HG02981 (cell line): Measurements from ENCODE around the gene TREH.

Source experiments
- ATAC-seq: cut with Tn5 transposase; IDR thresholded peaks from one replicate; pipeline ENCODE4 v1.9.1; 2021; ENCODE audit warnings: mild to moderate bottlenecking, moderate library complexity; ENCODE audit not compliant: unreplicated experiment

TREH gene

DNA sequence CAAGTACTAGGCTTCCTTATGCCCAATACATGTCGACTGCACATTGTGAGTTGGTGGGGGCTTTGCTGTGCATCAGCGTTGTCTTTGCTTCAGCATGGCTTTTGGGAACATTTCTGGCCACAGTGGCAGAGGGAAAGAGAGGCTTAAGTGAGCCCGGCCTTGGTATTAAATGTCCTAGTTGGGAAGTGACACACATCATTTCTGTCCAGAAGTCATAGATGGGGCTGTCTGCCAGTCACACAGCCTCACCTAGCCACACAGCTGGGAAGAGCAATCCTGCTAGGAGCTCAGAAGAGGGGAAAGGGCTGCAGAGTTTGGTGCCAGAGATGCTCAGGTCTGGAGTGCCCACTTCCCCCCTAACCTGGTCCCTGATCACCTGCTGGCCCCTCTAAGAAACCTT is 27.6 kb downstream of the TREH start:
- no peak for ATAC-seq

DNA sequence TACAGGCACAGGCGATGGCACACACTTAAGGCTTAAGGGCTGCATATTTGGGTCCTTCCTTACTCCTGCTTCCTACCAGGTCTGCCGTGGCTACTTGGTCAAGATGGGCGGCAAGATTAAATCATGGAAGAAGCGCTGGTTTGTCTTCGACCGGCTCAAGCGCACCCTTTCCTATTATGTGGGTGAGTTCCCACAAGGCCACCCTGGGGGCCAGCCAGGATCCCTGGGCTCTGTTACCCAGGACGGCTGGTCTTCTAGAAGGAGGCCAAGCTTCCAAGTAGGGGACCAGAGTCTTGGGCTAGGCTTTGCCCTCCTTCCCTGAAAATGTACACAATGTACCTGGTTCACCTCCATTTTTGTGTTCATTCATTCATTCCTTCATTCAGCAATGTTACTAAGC is 29.1 kb downstream of the TREH start:
- no peak for ATAC-seq

DNA sequence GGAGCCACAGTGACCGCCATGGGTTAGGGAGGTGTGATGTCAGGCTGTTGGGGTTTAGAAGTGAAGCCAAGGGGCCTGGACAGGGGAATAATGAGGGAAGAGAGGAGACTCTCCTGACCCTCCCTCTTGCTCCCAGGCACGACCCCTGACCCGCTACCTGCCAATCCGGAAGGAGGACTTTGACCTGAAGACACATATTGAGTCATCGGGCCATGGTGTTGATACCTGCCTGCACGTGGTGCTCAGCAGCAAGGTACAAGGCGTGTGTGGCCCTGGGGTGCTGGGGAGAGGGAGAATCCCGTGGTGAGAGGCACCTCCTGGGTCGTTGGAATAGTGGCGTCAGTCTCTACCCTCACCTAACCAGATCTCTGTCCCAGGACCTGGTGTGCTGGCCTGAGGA is 29.5 kb downstream of the TREH start:
- no peak for ATAC-seq

DNA sequence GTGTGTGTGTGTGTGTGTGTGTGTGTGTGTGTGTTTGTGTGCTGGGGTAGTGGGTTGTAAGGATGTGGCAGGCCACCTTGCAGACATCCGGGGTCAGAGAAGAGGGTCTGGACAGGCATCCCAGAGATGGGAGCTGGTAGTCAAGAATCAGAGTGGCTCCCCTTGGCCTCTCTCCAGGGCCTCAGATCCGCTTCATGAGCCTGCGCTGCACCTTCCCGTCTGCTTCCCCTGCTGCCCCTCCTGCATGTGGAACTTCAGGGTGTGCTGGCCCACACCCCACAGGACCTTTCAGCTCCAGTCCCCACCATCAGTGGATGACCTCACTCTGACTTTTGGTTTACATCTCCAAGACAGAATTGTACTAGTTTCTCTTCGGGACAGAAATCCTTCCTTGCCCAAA is 31.2 kb downstream of the TREH start:
- no peak for ATAC-seq

DNA sequence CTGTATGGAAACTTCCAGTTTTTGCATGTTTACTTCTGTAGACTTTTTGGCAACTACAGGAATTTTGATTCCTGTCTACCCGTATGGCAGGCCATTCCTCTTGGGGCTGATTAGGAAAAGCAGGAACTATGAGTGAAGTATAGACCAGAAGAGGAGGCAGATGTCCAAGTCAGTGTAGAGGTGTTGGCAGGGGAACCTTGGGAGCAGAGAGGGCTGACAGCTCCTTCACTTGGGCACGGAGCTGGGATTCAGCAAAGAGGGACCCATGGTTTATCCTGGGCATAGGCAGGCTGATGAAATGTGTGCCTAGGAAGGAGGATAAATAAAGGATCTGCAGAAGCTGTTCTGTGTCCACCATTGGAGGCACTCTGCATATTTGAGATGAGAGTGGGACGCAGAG is 33.1 kb downstream of the TREH start:
- ATAC-seq, result no peak

DNA sequence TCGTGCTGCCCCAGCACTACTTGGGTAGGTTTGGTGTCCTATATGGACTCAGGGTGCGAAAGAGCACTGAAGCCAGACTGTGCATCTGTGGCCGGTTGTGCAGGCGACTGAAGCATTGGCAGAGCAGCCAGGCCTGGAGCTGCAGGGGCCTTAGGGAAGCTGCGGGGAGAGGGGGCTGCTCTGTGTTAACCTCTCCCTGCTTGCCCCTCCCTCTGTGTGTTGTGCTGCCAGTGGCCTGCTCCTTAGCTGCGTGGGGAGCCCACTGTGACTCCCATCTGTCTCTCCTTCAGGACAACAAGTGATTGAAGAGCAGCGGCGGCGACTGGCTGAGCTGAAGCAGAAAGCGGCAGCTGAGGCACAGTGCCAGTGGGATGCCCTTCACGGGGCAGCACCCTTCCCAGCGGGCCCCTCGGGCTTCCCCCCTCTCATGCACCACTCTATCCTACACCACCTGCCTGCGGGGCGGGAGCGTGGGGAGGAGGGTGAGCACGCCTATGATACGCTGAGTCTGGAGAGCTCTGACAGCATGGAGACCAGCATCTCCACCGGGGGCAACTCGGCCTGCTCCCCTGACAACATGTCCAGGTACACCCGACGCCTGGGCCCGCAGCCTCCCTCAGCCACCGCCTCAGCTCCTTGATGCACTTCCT is 34.3 kb downstream of the TREH start:
- no peak for ATAC-seq

DNA sequence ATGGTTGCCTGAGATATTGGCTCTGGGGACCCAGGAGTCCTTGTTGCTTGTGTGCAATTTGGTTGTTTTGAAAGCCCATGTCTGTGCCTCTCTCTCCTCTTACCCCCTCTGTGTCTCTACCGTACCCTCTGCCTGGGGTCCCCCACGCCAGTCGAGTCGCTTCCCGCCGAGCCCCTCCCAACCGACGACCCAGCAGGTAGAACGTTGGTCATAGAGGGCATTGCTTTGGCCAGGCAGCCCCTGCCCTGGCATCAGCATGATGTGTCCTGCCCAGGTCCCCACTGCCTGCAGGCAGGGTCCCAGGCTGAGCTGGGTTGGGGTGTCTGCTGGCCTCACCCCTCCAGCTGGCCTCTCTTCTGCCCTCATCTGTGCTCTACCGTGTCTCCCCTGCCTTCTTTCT is 35.0 kb downstream of the TREH start:
- no peak for ATAC-seq

DNA sequence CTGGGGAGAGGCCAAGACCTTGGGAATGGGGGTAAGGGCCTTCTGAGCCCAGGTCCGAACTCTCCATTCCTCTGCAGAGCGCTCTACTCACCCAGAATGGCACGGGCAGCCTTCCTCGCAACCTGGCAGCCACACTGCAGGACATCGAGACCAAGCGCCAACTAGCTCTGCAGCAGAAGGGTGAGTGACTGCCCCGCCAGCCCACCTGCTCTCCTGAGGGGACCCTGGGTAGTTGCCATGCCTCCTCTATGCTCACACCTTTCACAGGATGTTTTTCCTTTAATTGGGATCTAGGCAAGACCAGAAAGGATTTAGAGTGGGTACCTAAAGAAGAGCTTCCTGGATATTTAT is 35.5 kb downstream of the TREH start:
- ATAC-seq, result no peak

DNA sequence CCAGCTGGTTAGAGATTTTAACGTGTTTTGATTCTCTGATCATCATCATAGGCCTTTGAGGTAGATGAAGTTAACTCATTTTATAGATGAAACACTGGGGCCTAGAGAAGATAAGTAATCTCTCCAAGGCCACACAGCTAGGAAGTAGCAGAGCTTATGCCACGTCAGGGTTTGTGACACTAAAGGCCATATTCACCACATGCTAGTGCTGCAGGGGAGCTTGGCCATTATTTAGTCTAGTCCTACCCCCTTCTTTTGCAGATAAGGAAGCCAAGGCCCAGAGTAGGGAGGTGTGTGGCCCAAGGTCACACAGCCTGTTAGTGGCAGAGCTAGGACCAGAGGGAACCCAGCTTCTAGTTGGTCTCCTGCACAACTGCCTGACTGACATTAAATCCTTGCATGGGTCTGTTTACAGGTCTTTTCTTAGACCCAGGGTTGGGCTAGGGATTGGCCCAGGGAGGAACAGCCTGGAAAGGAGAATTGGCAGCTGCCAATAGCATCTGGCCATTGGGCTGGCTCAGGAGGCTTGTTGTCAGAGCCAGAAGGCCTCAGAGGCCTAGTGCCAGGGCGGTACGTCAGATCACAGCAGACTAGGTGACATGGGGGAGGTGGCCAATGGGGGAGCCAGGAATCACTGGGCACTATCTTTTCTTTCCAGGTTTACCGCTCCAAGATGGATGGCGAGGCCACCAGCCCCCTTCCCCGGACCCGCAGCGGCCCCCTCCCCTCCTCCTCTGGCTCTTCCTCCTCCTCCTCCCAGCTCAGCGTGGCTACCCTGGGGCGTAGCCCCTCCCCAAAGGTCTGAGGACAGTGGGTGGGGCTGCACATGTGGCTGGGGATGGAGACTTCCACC is 36.1 kb downstream of the TREH start:
- ATAC-seq, result no peak

DNA sequence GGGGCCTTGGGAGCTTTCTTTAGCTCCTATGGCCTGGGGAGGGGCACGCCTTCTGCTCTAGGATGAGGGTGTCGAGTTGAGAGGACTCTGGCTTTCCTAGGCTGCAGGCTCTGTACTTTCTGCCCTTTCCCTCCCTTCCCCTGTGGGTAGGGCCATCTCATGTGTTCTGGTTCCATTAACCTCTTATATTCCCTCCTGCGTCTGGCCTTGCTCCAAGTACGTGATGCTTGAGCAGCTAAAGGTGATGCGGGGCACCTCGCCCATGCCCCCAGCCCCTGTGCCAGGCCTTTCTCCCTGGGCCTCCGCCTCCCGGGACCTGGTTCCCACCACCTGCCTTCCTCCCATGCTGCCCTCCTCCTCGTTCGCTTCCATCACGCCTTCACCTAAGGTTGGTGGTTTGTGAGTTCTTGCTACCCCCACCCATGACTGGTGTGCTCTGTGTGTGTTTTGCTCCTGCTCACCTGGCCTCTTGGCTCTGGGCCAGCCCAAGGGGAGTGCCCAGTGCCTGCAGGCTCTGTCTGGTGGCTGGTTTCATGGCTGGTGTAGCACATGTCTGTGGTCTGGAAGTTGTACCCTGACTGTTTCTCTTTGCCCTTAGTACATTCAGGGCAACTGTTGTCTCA is 37.9 kb downstream of the TREH start:
- no peak for ATAC-seq

DNA sequence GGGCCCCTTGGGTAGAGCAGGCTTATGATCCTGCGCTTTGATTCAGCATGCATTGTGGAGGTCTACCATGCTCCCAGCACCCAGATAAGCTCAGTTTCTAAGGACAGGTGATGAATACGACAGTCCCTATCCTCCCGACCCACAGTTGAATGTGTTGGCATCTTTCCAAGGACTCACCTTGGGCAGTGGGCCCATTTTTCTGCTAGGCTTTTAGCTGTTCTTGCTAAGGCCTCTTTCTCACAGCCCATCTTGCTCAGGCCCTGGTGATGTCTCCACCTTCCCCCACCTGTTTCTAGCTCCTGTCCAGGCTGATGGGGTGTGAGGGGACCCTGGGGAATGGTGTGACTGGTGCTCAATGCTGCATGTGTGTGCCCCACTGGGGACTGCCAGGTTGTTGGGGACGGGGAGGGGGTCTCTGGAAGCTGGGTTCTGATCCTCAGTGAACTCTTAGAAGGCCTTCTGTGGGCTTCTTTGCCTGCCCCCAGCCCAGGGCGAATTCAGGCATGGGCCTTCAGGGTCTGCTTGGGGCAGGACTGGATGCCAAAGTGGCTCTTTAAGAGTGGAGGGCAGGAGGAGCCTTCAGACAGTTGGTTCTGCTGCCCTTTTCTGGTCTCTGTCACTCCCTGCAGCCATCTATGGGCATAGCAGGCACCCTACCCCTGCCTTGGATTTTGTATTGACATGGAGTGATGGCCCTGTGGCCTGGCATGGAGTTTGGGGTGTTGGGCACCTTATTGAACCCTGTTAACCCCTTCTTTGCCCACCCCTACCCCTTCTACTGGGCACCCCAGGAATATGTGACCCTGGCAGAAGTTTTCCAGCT is 38.9 kb downstream of the TREH start:
- ATAC-seq, result no peak

DNA sequence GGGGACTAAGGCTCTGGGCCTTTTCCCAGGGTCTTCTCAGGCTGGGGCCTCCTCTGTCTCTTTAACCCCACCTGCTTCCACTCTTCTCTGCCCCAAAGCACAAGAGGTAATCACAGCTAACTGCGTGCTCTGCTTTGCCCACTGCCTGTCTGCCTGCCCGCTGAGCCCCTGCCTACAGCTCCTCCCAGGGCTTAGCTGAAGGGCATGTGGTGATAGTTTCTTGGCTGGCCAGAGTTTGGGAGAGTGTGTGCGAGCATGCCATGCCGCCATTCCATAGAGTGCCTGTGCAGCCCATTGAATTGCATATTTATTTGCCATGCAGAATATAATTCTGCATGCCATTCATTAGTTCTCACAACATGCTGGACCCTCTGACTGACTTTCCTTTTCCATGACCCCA is 39.6 kb downstream of the TREH start:
- ATAC-seq, result no peak

DNA sequence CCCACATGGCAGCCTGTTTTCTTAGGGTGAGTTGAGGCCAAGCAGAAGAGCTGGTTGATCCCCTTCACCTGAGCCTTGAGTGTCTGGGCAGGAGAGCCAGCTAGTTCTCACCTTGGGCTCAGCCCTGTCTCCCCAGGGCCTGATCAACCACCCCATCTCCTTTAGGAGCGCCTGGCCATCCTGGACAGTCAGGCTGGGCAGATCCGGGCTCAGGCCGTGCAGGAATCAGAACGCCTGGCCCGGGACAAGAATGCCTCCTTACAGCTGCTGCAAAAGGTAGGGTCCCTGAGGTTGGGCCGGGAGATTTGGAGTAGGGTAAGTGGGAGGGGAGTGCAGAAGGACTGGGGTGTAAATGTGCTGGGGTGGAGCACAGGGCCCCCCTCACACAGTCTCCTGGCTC is 40.7 kb downstream of the TREH start:
- ATAC-seq, result no peak

DNA sequence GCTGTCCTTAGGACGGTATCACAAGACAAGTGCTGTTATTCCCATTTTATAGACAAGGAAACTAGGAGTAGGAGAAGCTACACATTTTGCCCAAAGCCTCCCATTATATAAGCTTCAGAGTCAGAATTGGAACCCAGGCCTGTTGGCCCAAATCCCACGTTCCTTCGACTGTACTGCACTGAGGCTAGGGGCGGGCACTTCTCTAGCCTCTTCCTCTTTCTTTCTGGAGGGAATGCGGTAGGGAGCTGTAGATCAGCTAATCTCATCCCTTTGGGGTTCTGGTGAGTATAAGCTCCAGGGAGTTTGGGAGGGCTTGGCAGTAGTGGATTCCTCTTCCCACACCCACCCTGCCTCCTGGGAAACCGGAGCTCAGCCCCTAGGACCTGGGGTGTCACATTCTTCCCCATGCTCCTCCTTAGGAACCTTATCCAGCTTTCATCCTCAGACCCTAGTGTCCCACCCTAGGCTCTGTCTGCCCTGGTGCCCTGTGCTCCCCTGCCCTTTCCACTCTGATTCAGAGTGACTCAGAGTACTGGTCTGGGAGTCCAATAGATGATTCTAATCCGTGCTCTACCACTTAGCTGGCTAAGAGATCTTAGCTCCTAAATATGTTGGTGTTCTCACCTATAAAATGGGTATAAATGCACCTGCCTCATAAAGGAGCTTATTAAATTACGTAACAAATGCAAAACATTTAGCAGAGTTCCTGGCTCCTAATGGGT is 42.7 kb downstream of the TREH start:
- ATAC-seq, result no peak

DNA sequence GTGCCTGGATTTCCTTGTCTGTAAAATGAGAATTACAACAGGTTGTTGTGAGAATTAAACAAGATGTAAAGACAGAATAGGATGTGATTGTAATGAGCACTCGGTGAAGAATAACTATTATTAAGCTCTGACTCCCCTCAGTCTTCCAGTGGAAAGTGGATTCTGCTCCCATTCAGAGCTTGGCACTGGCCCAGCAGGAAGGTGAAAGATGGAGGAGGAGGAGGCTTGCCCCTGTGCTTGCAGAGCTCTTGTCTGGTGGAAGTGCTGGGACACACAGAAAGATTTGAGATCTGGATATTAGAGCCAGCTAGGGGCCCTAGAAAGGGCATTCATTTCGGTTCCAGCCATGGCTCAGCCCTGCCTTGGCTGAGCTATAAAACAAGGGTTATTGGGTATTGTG is 43.8 kb downstream of the TREH start:
- ATAC-seq, result no peak

DNA sequence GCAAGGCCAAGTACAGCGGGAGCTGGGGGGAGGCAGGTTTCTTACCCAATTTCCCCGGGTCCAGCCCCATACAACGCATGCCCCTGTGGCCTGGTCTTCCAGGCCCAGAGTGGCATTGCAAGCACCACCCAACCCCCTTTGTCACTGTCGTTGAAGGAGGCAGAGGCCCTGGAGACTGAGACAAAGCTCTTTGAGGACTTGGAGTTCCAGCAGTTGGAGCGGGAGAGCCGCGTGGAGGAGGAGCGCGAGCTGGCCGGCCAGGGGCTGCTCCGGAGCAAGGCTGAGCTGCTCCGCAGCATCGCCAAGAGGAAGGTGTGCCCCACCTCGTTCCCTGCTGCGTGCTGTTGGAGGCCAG is 44.2 kb downstream of the TREH start:
- no peak for ATAC-seq

DNA sequence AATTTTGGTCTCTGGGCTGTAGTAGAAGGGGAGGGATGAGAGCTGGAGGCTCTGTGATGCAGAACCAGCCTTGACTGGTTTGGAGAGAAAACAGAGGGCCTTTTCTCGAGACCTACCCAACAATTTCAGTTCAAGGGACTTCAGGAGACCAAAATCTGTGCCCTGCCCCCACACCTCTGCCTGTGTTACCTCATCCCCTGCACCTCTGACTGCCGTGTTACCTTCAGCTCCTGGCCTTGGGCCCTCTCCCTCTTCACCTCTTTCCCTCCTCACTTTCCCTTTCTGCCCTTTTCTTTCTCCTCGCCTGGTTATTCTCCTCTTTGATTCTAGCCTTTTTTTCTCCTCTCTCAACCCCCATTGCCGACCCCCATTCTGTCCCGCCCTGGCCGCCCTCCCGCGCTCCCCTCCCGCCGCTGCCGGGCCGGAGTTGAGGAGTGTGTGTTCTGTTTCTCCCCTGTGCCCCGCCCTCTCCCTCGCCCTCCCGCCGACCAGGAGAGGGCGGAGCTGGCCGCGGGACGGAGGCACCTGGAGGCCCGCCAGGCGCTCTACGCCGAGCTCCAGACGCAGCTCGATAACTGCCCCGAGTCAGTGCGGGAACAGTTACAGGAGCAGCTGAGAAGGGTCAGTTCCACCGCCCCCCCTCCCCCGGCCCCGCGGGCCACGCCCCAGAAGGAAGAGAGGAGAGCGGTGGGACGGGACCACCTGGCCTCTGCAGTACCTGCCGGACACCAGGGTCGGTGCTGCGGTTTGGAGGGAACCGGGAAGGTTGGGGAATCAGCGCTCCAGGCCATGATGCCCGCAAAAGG is 44.8 kb downstream of the TREH start:
- no peak for ATAC-seq

DNA sequence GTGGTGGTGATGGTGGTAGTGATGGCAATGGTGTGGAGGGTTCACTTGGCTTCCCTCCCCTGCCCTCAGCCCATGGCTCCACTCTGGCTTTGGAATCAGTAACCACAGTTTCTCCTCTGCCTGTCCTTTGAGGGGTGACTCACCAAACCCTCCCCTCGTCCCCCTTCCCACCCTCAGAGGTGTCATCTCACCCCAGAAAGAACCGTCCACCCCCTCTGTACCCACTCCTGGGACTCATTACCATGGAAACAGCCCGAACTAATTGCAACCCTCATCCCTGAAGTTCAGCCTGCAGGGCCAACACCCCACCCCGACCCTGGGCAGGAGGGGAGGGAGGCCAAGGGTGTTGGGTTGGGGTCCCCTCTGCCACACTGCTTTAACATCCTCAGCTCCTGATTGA is 45.5 kb downstream of the TREH start:
- ATAC-seq, result no peak

DNA sequence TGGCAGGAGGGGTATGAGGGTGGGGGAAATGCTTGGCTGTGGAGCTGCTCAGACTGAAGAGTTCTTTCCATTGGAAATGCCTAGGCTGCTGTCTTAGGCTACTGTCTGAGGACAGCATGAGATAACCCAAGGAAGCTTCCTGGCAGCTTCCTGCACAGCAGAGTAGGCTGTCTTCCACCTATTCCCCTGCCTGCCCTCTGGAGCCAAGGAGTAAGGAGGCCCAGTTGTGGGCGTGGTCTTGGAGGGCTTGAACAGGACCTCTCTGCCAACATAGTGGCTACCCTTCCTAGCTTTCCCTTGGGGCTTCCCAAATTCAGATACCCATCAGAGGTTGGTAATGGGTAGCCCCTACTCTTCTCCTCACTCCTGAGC is 46.1 kb downstream of the TREH start:
- ATAC-seq, result no peak
